GM12892 (cell line): ENCODE measurements around the gene KCNH8.

Source experiments
- POLR2A ChIP-seq: IDR thresholded peaks from 2 replicates; pipeline ENCODE4 v1.6.1; 2011; ENCODE audit warnings: low read depth, low read length, control low read depth
- POLR2AphosphoS5 ChIP-seq: IDR thresholded peaks from 2 replicates; pipeline ENCODE4 v1.6.1; 2011; ENCODE audit warnings: low read depth, low read length, control low read depth
- TAF1 ChIP-seq: IDR thresholded peaks from 2 replicates; pipeline ENCODE4 v1.6.1; 2011; ENCODE audit warnings: low read depth, mild to moderate bottlenecking, control low read depth, low read length, borderline replicate concordance

DNA sequence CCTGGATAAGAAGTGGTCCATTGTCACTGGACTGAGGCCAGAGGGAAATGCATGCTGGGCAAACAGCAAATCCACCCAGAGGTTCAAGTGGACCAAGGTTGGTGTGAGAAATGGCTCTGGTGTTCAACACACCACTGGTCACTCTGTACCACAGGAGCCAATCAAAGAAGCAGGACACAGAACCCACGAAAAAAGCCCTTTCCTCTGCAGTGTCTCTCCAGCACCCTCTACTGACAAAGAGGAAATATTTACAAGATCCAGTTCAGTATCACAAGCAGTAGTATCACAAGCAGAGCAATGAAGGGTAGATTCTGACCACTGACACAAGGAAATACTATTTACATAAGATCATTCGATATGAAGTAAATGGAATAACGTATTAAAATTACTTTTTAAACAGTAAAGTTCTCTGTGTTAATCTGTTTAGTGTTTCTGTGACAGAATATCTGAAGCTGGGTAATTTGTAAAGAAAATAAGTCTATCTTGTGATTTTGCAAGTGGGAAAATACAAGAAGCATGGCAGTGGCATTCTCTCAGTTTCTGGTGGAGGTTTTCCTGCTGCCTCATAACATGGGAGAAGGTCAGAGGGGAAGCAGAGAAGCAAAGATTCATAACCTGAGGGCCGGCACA lies 395.0 kb downstream of the KCNH8 start:
- no peak for TF ChIP-seq TAF1
- no peak for TF ChIP-seq POLR2A
- TF ChIP-seq POLR2AphosphoS5, result no peak
